NCI-H146 treated with DMSO at 0.1 percent for 48 hours (cell line): Measurements from ENCODE around the gene NPIPA7.
"Not testable (repeated sequence)": the region's sequence is repeated elsewhere in the genome, so short reads cannot be mapped to it uniquely, and the experiment has no call there.

Experiments
- DNase-seq: peaks from one replicate; lab custom pipeline; 2025; ENCODE audit not compliant: unreplicated experiment; lab: John Stamatoyannopoulos, UW

The NPIPA7 gene

DNA sequence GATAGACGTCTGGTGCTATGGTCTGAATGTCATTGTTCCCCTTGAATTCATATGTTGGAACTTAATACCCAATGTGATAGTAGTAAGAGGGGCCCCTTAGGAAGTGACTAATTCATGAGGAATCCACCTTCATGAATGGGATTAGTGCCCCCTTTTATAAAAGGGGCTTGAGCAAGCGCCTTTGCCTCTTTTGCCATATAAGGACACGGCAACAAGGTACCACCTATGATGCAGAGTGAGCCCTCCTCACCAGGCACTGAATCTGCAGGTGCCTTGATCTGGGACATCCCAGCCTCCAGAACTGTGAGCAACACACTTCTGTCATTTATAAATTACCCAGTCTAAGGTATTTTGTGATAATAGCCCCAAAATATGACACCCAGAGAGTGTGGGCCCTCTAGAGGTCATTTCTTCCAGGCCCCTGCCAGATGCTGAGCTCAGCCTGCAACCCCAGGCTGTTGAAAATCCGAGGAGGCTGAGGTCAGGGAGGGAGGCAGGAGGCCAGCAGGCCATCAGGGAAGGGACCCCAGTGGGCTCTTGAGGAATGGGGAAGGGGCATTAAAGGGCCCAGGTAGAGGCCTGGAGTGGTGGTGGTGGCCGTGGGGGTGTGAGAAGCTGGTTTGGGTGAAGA, 39.1 kb downstream of the NPIPA7 start:
- DNase-seq, result not testable (repeated sequence)

DNA sequence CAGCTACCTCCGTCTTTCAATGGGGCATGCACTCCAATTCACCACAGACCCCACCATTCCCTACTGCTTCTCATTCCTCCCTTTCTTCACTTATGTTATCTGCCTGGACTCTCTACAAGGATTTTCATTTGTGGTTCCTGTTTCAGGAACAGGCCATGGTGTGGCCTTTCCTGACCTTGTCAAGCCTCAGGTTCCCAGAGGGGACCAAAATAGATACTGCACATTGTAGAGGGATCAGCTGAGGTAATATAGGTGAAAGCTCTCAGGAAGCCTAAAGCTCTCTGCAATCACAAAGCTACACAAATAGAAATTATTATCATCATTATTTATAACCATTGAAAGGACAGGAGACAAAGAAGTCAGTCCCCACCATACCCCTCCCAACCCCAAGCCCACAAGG, 41.6 kb downstream of the NPIPA7 start:
- not testable (repeated sequence) for DNase-seq

DNA sequence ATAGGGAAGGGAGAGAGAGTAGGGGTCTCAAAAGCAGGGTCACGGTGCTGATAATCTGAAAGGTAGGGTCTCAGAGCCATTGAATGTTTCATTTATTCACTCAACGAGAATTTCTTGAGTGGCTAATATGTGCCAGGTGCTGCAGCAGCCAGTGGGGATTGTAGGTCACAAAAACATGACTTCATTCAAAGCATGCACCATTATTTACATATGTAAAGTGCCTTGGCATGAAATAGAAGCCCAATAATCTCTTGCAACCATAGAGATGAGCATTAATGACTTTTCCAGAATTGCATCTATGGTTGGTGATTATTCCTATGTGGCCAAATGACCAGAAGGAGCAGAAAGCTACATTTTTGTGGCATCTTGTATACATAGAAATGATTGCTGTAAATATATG, 46.2 kb downstream of the NPIPA7 start:
- DNase-seq, result not testable (repeated sequence)

DNA sequence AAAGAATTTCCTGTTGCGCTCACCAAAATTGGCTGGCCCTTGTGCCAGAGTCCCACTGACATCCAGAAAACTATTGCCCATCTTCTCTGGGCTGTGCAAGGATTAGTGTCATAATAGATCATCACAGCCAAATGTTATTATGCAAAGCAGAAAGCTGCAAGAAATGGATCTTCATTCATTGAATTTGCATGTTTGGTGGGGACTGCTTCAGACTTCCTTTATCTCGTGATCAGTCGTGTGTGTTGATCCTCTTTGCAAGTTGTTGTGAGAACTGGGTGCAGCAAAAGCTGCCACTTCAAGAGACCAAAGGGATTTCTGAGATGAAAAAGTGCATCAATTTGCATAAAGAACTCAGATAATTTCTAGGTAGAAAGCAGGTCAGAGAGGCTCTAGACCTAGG, 52.2 kb downstream of the NPIPA7 start:
- not testable (repeated sequence) for DNase-seq

DNA sequence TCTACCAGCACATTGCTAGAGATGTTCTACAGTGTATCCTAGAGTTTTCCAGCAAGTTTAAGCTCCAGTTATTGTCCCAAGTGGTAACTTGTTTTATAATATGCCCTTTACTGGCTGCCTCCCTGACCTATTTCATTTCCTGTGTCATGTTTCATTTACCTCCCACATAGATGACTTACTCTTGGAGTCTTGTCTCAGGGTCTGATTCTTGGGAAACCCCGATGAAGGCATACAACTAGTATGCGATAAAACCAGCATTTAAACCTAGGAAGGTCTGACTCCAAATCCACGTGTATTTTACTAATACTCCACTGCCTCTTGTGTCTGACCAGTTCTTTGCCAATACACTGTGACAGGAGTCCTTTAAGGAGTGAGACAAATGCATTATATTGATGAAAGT, 55.8 kb downstream of the NPIPA7 start:
- DNase-seq, result not testable (repeated sequence)

DNA sequence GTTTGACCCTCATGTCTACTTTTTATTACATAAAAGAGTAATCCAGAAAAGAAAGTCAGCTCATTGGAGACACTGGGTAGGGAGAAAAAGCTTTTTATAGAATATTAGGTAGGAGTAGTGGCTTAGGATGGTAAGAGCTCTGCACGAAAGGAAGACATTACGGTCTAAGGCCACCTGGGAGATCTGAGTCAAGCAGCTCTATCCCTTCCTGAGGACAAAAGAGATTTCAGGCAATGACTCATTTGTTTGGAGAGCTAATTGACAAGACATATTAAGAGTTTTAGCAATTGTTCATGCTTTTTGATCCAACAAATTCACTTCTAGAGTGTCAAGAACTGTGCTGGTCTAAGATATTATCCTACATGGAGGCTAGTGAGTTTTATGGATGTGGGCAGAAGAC, 62.5 kb downstream of the NPIPA7 start:
- not testable (repeated sequence) for DNase-seq
